CD14-positive monocyte (primary cell): ENCODE data around the gene POLD4. TPM values are rescaled to one million over a fixed set of nuclear protein-coding genes. Genes with fewer than 3 reads are reported as not detected.

ENCODE experiments used
- DNase-seq, 3 donors: peaks; one replicate each; pipeline ENCODE4 v3.0.0-alpha.2; 2011 to 2022
- H2AFZ ChIP-seq: 2 replicates; pipeline ENCODE4 v1.6.0; 2012; ENCODE audit warnings: mild to moderate bottlenecking, low read depth, low read length, inconsistent platforms; ENCODE audit not compliant: insufficient read depth, poor library complexity, severe bottlenecking
- H3K27ac ChIP-seq, 2 donors: 1 replicate in 1 of 2; 2 replicates in 1 of 2; pipeline ENCODE4 v1.5.1; 2012 to 2013; ENCODE audit warnings: low read length in 2 of 2, control low read depth in 1 of 2, inconsistent platforms in 1 of 2, low read depth in 1 of 2, mild to moderate bottlenecking in 1 of 2
- H3K27me3 ChIP-seq, 2 donors: one replicate each; pipeline versions ENCODE4 v1.6.0 to v1.6.1; 2011 to 2013; ENCODE audit warnings: low read length in 2 of 2; ENCODE audit not compliant: control insufficient read depth in 2 of 2, insufficient read depth in 2 of 2
- H3K36me3 ChIP-seq, 2 donors: replicated peaks in 1 of 2; 1 replicate in 1 of 2; 2 replicates in 1 of 2; pipeline versions ENCODE4 v1.5.1 to v1.6.1; 2012 to 2013; ENCODE audit warnings: low read length in 2 of 2, control low read depth in 1 of 2, inconsistent platforms in 1 of 2, mild to moderate bottlenecking in 1 of 2; ENCODE audit not compliant: insufficient read depth in 2 of 2, control insufficient read depth in 1 of 2
- H3K4me1 ChIP-seq, 2 donors: 1 replicate in 1 of 2; 2 replicates in 1 of 2; pipeline versions ENCODE4 v1.5.1 to v1.6.1; 2012 to 2013; ENCODE audit warnings: low read length in 2 of 2, control low read depth in 1 of 2, inconsistent platforms in 1 of 2, mild to moderate bottlenecking in 1 of 2, moderate library complexity in 1 of 2; ENCODE audit not compliant: insufficient read depth in 2 of 2, control insufficient read depth in 1 of 2
- H3K4me2 ChIP-seq: replicated peaks from 2 replicates; pipeline ENCODE3; 2012; ENCODE audit warnings: low read length, moderate library complexity, mild to moderate bottlenecking; ENCODE audit not compliant: poor library complexity, severe bottlenecking; ENCODE audit errors: extremely low read depth
- H3K4me3 ChIP-seq, 3 experiments: fragments of 200-600 bp in 1 of 3; sonication (generic) in 1 of 3; replicated peaks in 1 of 3; 1 replicate in 2 of 3; 2 replicates in 1 of 3; pipeline ENCODE4 v1.5.1; 2011 to 2013; ENCODE audit warnings: low read length in 3 of 3, mild to moderate bottlenecking in 3 of 3, control low read depth in 2 of 3, low read depth in 2 of 3, inconsistent platforms in 1 of 3, moderate library complexity in 1 of 3
- H3K79me2 ChIP-seq: 2 replicates; pipeline ENCODE4 v1.6.0; 2012; ENCODE audit warnings: mild to moderate bottlenecking, control low read depth, inconsistent platforms, low read length, moderate library complexity; ENCODE audit not compliant: insufficient read depth
- H3K9ac ChIP-seq: 2 replicates; pipeline ENCODE4 v1.6.0; 2017; ENCODE audit warnings: low read length, mild to moderate bottlenecking; ENCODE audit not compliant: insufficient read depth, poor library complexity, severe bottlenecking
- H3K9me3 ChIP-seq, 2 donors: replicated peaks in 1 of 2; 1 replicate in 1 of 2; 2 replicates in 1 of 2; pipeline versions ENCODE4 v1.5.1 to v1.6.1; 2012 to 2013; ENCODE audit warnings: low read length in 2 of 2, control low read depth in 1 of 2; ENCODE audit not compliant: control insufficient read depth in 1 of 2, insufficient read depth in 1 of 2
- H4K20me1 ChIP-seq: 2 replicates; pipeline ENCODE4 v1.6.0; 2012; ENCODE audit warnings: mild to moderate bottlenecking, low read length, control low read depth, moderate library complexity; ENCODE audit not compliant: insufficient read depth
- H3K27ac Mint-ChIP-seq, 7 donors: one replicate each; pipeline ENCODE4 v1.8.0; 2020; ENCODE audit warnings: mild to moderate bottlenecking in 7 of 7, mixed read lengths in 7 of 7, moderate library complexity in 6 of 7, inconsistent platforms in 2 of 7
- H3K27me3 Mint-ChIP-seq, 3 donors: one replicate each; pipeline ENCODE4 v1.8.0; 2021 to 2022; ENCODE audit warnings: low read depth in 3 of 3, mild to moderate bottlenecking in 3 of 3, mixed read lengths in 3 of 3, moderate library complexity in 3 of 3, inconsistent platforms in 1 of 3
- H3K36me3 Mint-ChIP-seq, 2 donors: one replicate each; pipeline ENCODE4 v1.8.0; 2020; ENCODE audit warnings: mixed read lengths in 2 of 2, inconsistent platforms in 1 of 2, mild to moderate bottlenecking in 1 of 2
- H3K4me1 Mint-ChIP-seq: one replicate; pipeline ENCODE4 v1.8.0; 2020; ENCODE audit warnings: mild to moderate bottlenecking, mixed read lengths
- H3K4me3 Mint-ChIP-seq, 2 donors: one replicate each; pipeline ENCODE4 v1.8.0; 2020; ENCODE audit warnings: mild to moderate bottlenecking in 2 of 2, mixed read lengths in 2 of 2, moderate library complexity in 1 of 2
- H3K9me3 Mint-ChIP-seq, 7 donors: one replicate each; pipeline ENCODE4 v1.8.0; 2020 to 2022; ENCODE audit warnings: mixed read lengths in 7 of 7, mild to moderate bottlenecking in 6 of 7, moderate library complexity in 6 of 7, inconsistent platforms in 2 of 7
- CTCF ChIP-seq: fragments of 200-600 bp; IDR thresholded peaks from one replicate; pipeline ENCODE4 v1.8.0; 2022; ENCODE audit warnings: antibody characterized with exemption, mild to moderate bottlenecking
- WGBS: methylation state at CpG from one replicate; pipeline ENCODE4 v1.1.5; 2013; ENCODE audit warnings: missing lambda C conversion rate; ENCODE audit not compliant: insufficient coverage; 5-methylcytosine and 5-hydroxymethylcytosine counted together
- intact Hi-C, 2 donors: fragments of 100-400 bp; cut with micrococcal nuclease; formaldehyde crosslinking; loops; one replicate each; pipeline versions ENCODE4 v1.15.0 to v1.15.1; 2023
- polyA plus RNA-seq, 3 donors: library from polyadenylated mRNA; depleted of rRNA in 1 of 3; unstranded in 2 of 3; stranded (reverse) in 1 of 3; fragments of 300-500 nt in 2 of 3; fragments of >200 nt in 1 of 3; fragmentation: Illumina TruSeq in 2 of 3; gene quantifications; 1 replicate in 2 of 3; 2 replicates in 1 of 3; pipeline ENCODE4 v1.2.3, GENCODE V29; 2012 to 2021

POLD4 gene
- polyA plus RNA-seq, 3 donors: 157 to 205 (median 176) TPM

- Histone ChIP-seq H3K27me3 (no peaks in the 10 kb centered on the region), H3K9me3 (no peaks in the 10 kb centered on the region), H3K9ac (no peak overlapping the region), H3K79me2 (no peaks in the 10 kb centered on the region), H3K36me3 (no peaks in the 10 kb centered on the region), H3K27ac (no peak overlapping the region), H4K20me1 (no peaks in the 10 kb centered on the region), H2AFZ (no peak overlapping the region), H3K4me3 (no peak overlapping the region), H3K4me2 (no peak overlapping the region), H3K4me1 (no peaks in the 10 kb centered on the region)
- H3K27me3 Mint-ChIP-seq: peaks cover 0 to 3% (median 0%) of the 10 kb centered on the region in 3 donors
- H3K9me3 Mint-ChIP-seq: peaks cover 0 to 2% (median 0%) of the 10 kb centered on the region in 7 donors
- no peak for DNase-seq
- intact Hi-C loops: no loop called here
- no peak overlapping the region for H3K4me3 Mint-ChIP-seq
- TF ChIP-seq CTCF: no peak
- no peaks in the 10 kb centered on the region for H3K36me3 Mint-ChIP-seq
- H3K27ac Mint-ChIP-seq: no peak overlapping the region
- WGBS: no CpG with 5 or more reads among the region's 3 CpGs
- H3K4me1 Mint-ChIP-seq: no peaks in the 10 kb centered on the region
Measured at GRCh38 chr11:67337257-67337656, 16.1 kb downstream of the POLD4 start.

GRCh38 chr11:67332081-67332691 is 21.2 kb downstream of the POLD4 start:
- Histone ChIP-seq H3K4me2 (no peak overlapping the region), H3K79me2 (no peaks in the 10 kb centered on the region), H3K4me3 (no peak overlapping the region), H3K9me3 (no peaks in the 10 kb centered on the region), H3K27me3 (no peaks in the 10 kb centered on the region), H3K27ac (no peak overlapping the region), H2AFZ (no peak overlapping the region), H3K9ac (no peak overlapping the region), H3K36me3 (no peaks in the 10 kb centered on the region), H4K20me1 (no peaks in the 10 kb centered on the region), H3K4me1 (no peaks in the 10 kb centered on the region)
- no peaks in the 10 kb centered on the region for H3K4me1 Mint-ChIP-seq
- H3K27me3 Mint-ChIP-seq: peaks cover 0 to 1% (median 0%) of the 10 kb centered on the region in 3 donors
- 94% methylated on average over 5 of the region's 6 CpGs for WGBS
- intact Hi-C loops: no loop called here
- no peak overlapping the region for H3K4me3 Mint-ChIP-seq
- no peaks in the 10 kb centered on the region for H3K36me3 Mint-ChIP-seq
- no peak for DNase-seq
- no peaks in the 10 kb centered on the region for H3K9me3 Mint-ChIP-seq
- no peak overlapping the region for H3K27ac Mint-ChIP-seq
- TF ChIP-seq CTCF: no peak
